Measurements from ENCODE around the gene PRKCH. TPM values are rescaled to one million over a fixed set of nuclear protein-coding genes. Genes with fewer than 3 reads are reported as not detected.

The PRKCH gene
- total and polyA plus RNA-seq, 9 donors: 10.2 to 15.5 (median 12.3) TPM

GRCh38 chr14:61513986-61514830 is 192.8 kb downstream of the PRKCH start:
- Histone ChIP-seq H3K27me3 (ENCODE audit: control insufficient read depth, insufficient read depth, low read length) (no peaks in the 10 kb centered on the region), H3K36me3 (ENCODE audit: control insufficient read depth, insufficient read depth, low read length) (no peaks in the 10 kb centered on the region), H3K27ac (ENCODE audit: low read length) (no peak overlapping the region), H3K9me3 (replicated peaks; ENCODE audit: control insufficient read depth, low read depth, low read length) (no peaks in the 10 kb centered on the region), H3K4me3 (ENCODE audit: low read length) (no peak overlapping the region), H3K4me1 (ENCODE audit: control insufficient read depth, insufficient read depth, low read length) (peaks cover 13% of the 10 kb centered on the region)
- WGBS (ENCODE audit: insufficient coverage): 89% methylated on average over 4 of the region's 10 CpGs
- DNase-seq: no peak

GRCh38 chr14:61514927-61515326 is 193.5 kb downstream of the PRKCH start:
- Histone ChIP-seq H3K4me1 (ENCODE audit: control insufficient read depth, insufficient read depth, low read length) (peaks cover 13% of the 10 kb centered on the region), H3K9me3 (replicated peaks; ENCODE audit: control insufficient read depth, low read depth, low read length) (no peaks in the 10 kb centered on the region), H3K27ac (ENCODE audit: low read length) (no peak overlapping the region), H3K36me3 (ENCODE audit: control insufficient read depth, insufficient read depth, low read length) (no peaks in the 10 kb centered on the region), H3K27me3 (ENCODE audit: control insufficient read depth, insufficient read depth, low read length) (no peaks in the 10 kb centered on the region), H3K4me3 (ENCODE audit: low read length) (no peak overlapping the region)
- WGBS (ENCODE audit: insufficient coverage): no CpG with 5 or more reads among the region's 1 CpG
- DNase-seq: no peak

DNA sequence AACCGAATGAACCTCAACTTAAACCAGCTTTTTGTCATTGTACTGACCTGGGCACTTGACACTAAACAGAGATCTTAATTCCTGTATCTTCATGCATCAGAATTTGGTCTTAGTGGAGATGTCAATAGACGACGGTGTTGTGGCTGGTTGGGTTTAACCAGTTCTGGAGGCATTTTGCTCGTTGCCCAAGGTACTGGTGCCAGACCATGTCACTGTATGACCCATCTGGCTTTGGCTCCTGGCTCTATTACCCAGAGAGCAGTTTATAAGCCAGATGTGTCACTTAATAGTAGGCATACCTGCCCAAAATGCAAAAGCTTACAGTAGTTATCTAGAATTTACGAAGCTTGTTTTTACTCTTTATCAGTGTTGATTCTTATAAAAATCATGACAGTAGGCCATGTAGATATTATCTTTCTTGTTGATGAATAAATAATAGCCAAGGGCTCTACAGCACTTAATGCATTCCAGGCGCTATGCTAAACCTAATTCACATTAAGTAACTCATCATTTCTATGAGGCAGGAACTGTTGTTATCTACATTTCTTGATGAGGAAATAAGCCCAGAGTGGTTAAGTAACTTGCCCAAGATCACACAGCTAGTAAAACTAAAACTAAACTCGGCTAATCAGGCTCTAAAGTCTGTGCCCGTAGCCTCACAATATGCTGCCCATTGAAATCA is 194.2 kb downstream of the PRKCH start:
- peaks cover 13% of the 10 kb centered on the region for H3K4me1 ChIP-seq (ENCODE audit: control insufficient read depth, insufficient read depth, low read length)
- no peak overlapping the region for H3K27ac ChIP-seq (ENCODE audit: low read length)
- H3K27me3 ChIP-seq (ENCODE audit: control insufficient read depth, insufficient read depth, low read length): no peaks in the 10 kb centered on the region
- WGBS (ENCODE audit: insufficient coverage): 81% methylated on average over 4 of the region's 8 CpGs
- H3K9me3 ChIP-seq (replicated peaks; ENCODE audit: control insufficient read depth, low read depth, low read length): no peaks in the 10 kb centered on the region
- H3K4me3 ChIP-seq (ENCODE audit: low read length): no peak overlapping the region
- no peaks in the 10 kb centered on the region for H3K36me3 ChIP-seq (ENCODE audit: control insufficient read depth, insufficient read depth, low read length)
- DNase-seq: no peak

DNA sequence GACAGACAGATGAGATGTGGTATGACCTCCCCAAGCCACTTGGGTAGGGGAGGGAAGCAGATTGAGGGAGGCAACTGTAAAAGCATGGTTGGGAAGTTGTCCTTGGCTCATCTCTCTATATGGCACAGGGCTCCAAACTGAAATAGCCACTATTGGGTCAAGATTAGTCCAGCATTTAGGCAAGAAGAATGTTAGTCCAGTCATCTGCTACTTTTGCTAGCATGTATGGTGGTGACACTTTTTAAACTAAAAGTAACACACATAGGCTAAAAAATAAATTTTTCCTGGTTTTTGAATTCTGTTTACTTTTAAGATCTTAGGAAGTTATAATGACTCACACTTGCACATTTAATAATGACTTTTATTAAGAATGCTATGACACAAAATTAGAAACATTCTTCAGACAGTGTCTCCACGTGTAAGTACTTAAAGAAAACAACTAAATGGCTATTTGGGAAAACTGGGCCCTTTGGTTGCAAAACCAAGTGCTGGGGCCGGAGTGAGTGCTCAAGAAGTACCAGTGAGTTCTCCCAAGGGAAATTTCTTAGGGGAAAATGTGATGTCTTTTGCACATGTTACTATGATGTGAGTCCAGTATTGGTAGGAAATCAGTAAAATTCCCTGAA is 194.9 kb downstream of the PRKCH start:
- no peaks in the 10 kb centered on the region for H3K27me3 ChIP-seq (ENCODE audit: control insufficient read depth, insufficient read depth, low read length)
- 36% methylated on average over 1 of the region's 2 CpGs for WGBS (ENCODE audit: insufficient coverage)
- no peaks in the 10 kb centered on the region for H3K9me3 ChIP-seq (replicated peaks; ENCODE audit: control insufficient read depth, low read depth, low read length)
- no peak overlapping the region for H3K4me3 ChIP-seq (ENCODE audit: low read length)
- peak; percentile 52 for DNase-seq
- H3K4me1 ChIP-seq (ENCODE audit: control insufficient read depth, insufficient read depth, low read length): peaks cover 13% of the 10 kb centered on the region
- H3K36me3 ChIP-seq (ENCODE audit: control insufficient read depth, insufficient read depth, low read length): no peaks in the 10 kb centered on the region
- H3K27ac ChIP-seq (ENCODE audit: low read length): no peak overlapping the region

- no peak overlapping the region for H3K27ac ChIP-seq (ENCODE audit: low read length)
- peaks cover 11% of the 10 kb centered on the region for H3K4me1 ChIP-seq (ENCODE audit: control insufficient read depth, insufficient read depth, low read length)
Observed at GRCh38 chr14:61516964-61517653, 195.7 kb downstream of the PRKCH start.

DNA sequence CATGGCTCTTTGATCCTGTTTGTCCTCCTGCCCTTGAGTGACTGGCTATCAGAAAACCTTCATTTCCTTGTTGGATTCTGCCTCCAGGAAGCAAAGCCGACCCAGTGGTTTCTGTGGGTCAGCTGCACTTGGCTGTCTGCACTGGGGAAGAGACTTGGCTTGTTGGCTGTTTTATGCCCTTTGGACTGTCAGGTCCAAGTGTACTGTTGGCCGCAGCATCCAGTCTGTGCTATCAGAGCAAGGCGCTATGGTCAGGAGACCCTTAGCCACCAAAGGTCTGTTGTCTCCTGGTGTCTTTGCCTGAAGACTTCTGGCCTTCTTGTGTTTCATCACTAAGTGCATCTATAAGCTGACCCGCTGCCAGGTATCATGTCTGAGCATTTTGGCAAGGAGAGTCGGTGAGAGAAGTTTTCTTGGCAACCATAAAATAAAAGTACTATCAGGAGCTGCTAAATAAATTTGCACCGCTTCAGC is 196.6 kb downstream of the PRKCH start:
- H3K27ac ChIP-seq (ENCODE audit: low read length): no peak overlapping the region
- no peak overlapping the region for H3K4me3 ChIP-seq (ENCODE audit: low read length)
- H3K9me3 ChIP-seq (replicated peaks; ENCODE audit: control insufficient read depth, low read depth, low read length): no peaks in the 10 kb centered on the region
- WGBS (ENCODE audit: insufficient coverage): 67% methylated on average over 1 of the region's 6 CpGs
- H3K4me1 ChIP-seq (ENCODE audit: control insufficient read depth, insufficient read depth, low read length): peaks cover 11% of the 10 kb centered on the region
- H3K36me3 ChIP-seq (ENCODE audit: control insufficient read depth, insufficient read depth, low read length): no peaks in the 10 kb centered on the region
- peak; percentile 81 for DNase-seq
- no peaks in the 10 kb centered on the region for H3K27me3 ChIP-seq (ENCODE audit: control insufficient read depth, insufficient read depth, low read length)

More at GRCh38 chr14:61516964-61517653, 195.7 kb downstream of the PRKCH start:
- Histone ChIP-seq H3K36me3 (ENCODE audit: control insufficient read depth, insufficient read depth, low read length) (no peaks in the 10 kb centered on the region), H3K27me3 (ENCODE audit: control insufficient read depth, insufficient read depth, low read length) (no peaks in the 10 kb centered on the region), H3K9me3 (replicated peaks; ENCODE audit: control insufficient read depth, low read depth, low read length) (no peaks in the 10 kb centered on the region), H3K4me3 (ENCODE audit: low read length) (no peak overlapping the region)
- DNase-seq: peak; percentile 69
- 14% methylated on average over 7 of the region's 9 CpGs for WGBS (ENCODE audit: insufficient coverage)

DNA sequence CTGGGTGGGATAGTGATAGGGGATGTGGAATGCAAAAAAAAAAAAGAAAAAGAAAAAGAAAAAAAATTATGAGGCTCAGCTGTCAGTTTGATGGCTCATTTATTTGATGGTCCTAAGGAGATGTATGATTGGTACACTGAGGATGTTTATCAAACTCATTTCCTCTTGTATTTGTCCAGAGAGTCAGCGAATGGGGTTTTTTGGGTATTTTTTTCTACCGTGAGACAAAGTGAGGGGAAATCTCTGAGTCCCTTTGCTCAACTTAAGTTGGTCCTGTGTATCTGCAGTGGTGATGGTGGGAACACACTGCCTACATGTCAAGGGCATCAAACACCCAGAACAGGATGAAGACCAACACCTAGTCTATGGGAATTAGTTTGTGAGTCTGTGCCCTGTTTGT is 197.0 kb downstream of the PRKCH start:
- DNase-seq: no peak
- WGBS (ENCODE audit: insufficient coverage): no CpG with 5 or more reads among the region's 2 CpGs
- Histone ChIP-seq H3K36me3 (ENCODE audit: control insufficient read depth, insufficient read depth, low read length) (no peaks in the 10 kb centered on the region), H3K27me3 (ENCODE audit: control insufficient read depth, insufficient read depth, low read length) (no peaks in the 10 kb centered on the region), H3K4me3 (ENCODE audit: low read length) (no peak overlapping the region), H3K9me3 (replicated peaks; ENCODE audit: control insufficient read depth, low read depth, low read length) (no peaks in the 10 kb centered on the region), H3K27ac (ENCODE audit: low read length) (no peak overlapping the region), H3K4me1 (ENCODE audit: control insufficient read depth, insufficient read depth, low read length) (peaks cover 11% of the 10 kb centered on the region)

- 97% methylated on average over 5 of the region's 6 CpGs for WGBS (ENCODE audit: insufficient coverage)
- Histone ChIP-seq H3K27ac (ENCODE audit: low read length) (no peak overlapping the region), H3K4me3 (ENCODE audit: low read length) (no peak overlapping the region), H3K4me1 (ENCODE audit: control insufficient read depth, insufficient read depth, low read length) (peaks cover 11% of the 10 kb centered on the region), H3K36me3 (ENCODE audit: control insufficient read depth, insufficient read depth, low read length) (no peaks in the 10 kb centered on the region), H3K9me3 (replicated peaks; ENCODE audit: control insufficient read depth, low read depth, low read length) (no peaks in the 10 kb centered on the region), H3K27me3 (ENCODE audit: control insufficient read depth, insufficient read depth, low read length) (no peaks in the 10 kb centered on the region)
- DNase-seq: no peak
Observed at GRCh38 chr14:61519106-61519505, 197.7 kb downstream of the PRKCH start.

- WGBS (ENCODE audit: insufficient coverage): no CpG with 5 or more reads among the region's 1 CpG
- no peaks in the 10 kb centered on the region for H3K9me3 ChIP-seq (replicated peaks; ENCODE audit: control insufficient read depth, low read depth, low read length)
- no peak overlapping the region for H3K27ac ChIP-seq (ENCODE audit: low read length)
- no peaks in the 10 kb centered on the region for H3K27me3 ChIP-seq (ENCODE audit: control insufficient read depth, insufficient read depth, low read length)
- DNase-seq: no peak
- no peaks in the 10 kb centered on the region for H3K36me3 ChIP-seq (ENCODE audit: control insufficient read depth, insufficient read depth, low read length)
- peaks cover 11% of the 10 kb centered on the region for H3K4me1 ChIP-seq (ENCODE audit: control insufficient read depth, insufficient read depth, low read length)
- H3K4me3 ChIP-seq (ENCODE audit: low read length): no peak overlapping the region
Observed at GRCh38 chr14:61519735-61520134, 198.4 kb downstream of the PRKCH start.

All from muscle of leg (tissue), 11 donors.